Glomerular visceral epithelial cell (primary cell): ENCODE measurements around the gene RBMS1.

ENCODE experiments used
- DNase-seq: peaks from one replicate; pipeline ENCODE4 v3.0.0-alpha.2; 2016; ENCODE audit errors: extremely low spot score

Gene RBMS1

DNA sequence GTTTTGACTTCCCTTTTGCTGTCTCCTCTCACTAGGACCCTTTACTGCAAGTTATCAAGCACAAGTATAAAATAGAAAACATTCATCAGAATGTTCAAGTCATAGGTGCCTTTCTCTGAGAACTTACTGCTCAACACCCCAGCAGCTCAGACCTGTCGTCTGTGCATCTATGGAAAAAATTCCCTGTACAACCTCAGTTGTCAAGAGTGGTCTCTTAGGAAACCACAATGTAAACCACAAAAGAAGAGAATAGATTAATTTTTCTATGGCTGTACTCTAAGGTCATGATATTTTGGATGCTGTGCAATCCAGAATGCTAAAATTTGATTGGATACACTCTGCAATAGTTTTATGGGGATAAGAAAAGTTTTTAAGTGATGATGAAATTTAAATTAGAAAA, 84.1 kb downstream of the RBMS1 start:
- DNase-seq = no peak

- no peak for DNase-seq
Observed at GRCh38 chr2:160408959-160409291, 84.7 kb downstream of the RBMS1 start.

DNA sequence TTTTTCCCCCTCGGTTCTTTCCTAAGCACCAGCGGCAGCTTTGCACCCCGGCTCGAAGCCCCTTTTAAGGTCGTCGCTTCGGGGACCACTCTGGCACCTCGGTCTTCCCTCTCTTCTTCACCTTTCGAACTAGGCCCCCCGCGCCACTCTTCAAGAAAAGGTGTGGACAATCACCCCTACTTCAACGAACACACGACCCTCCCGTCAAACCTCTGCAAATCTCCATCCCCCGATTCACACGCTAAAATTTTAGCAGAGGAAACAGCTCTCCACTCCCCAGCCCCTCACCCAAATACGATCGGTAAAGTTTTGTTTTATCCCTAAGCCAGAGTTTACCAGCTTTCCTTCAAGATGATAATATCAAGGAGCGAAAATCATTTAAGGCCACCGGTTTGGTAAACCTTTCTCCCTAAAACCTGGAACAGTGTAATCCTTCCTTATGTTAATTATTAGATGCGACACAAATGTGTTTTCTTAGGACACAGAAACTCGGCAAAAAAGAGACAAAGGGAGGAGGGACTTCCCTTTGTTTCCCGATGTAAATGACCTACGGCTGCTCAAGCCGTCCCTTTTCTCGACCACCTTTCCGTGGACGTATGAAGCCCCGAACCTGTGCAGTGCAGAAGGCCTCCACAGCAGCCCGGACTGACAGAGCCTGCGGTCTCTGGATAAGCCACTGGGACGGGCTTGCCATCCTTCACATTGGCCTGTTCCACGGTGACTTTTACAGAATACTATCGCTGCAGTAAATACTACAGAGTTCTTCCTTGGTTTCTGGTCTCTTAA, 85.2 kb downstream of the RBMS1 start:
- DNase-seq = no peak

DNA sequence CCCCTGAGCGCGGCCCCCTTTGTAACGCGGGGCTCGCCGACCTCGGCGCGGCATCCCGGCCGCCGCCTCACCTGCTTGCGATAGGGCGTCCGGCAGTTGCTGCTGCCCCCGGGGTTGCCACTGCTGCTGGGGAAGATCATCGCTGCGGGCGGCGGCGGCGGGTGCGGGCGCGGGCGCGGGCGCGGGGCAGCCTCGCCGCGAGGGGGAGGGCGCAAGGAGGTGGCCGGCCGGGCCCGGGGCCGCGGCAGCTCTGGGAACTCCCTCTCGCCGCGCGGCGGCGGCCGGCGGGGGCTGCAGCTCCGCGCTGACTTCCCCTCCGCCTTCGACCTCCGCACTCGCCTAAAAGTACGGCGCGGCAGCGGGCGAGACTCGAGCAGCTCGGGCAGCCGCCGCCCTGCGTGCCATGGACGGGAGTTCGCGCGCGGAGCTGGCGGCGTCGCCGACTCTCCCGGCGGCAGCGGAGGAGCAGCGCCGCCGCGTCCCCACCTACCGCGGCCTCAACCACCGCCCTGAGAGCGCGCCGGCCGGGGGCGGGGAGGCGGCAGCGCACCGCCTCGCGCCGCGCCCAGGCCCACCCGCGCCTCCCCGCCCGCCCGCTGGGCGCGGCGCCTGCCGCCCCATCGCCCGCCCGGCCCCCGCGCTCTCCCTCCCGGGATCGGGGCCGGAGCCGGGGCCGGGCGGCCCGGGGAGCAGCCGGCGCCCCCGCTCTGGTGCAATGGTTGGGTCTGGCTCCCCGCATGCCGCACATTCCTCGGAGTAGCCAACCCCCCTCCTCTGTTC, 86.0 kb downstream of the RBMS1 start:
- peak; percentile 66 for DNase-seq

DNA sequence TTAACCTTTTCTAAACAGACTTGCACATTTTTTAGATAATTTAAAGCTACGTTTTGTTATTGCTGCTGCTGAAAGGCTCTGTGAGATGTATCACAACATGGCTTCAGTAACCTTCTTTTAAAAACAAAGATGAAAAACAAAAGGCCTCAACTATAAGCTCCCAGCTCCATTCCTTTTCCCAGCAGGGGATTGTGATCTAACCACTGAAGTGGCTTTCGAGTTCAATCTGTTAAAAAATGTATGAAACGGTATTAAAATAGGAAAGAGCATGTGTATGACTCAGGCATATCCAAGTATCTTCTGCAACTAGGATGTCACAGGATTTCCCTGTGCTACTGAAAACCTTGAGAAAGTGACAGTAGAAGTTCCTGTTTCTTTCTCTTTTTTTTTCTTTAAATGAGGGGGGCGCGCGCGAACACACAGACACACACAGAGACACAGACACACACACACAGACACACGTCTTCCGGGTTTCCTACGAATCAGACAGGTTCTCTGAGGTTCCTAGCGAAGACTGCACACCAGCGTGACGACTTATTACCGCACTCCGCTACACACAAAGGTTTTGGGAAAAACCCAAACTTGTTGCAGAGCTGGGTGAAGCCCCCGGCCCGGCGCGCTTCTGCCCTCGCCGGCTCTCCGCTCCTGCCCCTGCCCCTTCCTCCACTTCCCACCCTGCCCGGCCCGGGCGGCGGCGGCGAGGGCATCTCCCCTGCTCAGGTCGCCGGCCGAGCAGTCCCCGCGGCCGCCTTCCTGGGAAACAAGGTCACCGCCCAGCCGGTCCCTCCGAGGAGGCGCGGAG, 86.8 kb downstream of the RBMS1 start:
- peak; percentile 83 for DNase-seq

GRCh38 chr2:160405077-160405867, 88.3 kb downstream of the RBMS1 start:
- no peak for DNase-seq

DNA sequence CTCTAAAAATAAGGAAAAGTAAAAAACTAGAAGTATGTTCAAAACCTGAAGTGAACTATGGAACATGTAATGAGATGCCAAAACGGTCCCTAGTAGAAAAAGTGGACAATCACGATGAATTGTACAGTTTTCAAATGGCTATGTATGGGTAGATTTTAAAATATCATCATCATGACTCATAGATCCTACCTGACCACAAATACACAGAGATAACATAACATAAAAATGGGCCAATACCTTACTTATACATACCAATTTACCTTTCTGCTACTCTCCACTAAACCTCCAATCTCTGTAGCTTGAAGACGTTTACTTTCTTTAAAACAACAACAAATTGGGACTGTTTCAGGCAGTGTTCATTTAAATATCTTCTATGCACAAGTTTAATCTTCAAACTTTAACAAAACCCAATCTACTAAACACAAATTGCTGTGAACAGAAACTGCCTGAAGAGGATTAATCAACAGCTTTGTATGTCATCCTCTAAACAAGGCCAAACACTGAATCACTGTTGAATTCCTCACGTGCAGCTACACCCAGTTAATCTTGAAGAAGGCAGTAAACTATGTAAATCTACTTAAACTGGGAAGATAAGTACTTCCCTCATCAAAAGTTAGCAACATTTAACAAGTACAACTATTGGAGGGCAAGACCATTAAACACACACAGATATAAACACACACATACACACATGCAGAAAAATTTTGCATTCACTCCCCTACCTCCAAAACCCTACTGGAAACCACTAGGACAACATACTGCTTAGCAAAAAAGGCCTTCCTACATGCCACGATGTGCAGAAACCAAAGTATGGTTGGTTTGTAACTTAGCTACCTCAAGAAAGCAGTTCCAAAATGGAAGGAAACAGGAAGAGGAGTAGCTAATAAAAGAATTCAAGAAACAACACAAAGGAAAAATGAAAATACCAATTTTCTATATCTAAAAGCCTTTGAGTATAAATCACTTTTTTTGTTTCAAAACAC, 90.3 kb downstream of the RBMS1 start:
- DNase-seq = peak; percentile 28

DNA sequence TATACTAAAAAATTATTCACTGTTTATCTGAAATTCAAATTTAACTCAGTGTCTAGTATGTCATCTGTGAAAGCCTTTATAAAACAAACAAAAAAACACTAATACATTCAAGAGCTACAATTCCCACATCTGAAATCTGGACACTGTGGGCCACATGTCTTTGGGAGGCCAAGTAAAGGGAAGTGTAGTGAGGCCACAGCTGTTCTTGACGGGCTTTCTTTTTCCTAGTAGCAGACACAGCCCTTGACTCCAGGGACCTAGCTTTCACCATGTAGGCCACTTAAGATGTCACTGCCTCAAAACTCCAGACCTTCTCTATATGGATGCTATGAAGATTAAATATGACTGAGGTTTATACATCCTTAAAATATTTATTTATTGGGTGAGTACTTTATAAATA, 91.1 kb downstream of the RBMS1 start:
- no peak for DNase-seq

GRCh38 chr2:160401895-160402294, 91.7 kb downstream of the RBMS1 start:
- DNase-seq = no peak

GRCh38 chr2:160399880-160400279, 93.7 kb downstream of the RBMS1 start:
- no peak for DNase-seq

DNA sequence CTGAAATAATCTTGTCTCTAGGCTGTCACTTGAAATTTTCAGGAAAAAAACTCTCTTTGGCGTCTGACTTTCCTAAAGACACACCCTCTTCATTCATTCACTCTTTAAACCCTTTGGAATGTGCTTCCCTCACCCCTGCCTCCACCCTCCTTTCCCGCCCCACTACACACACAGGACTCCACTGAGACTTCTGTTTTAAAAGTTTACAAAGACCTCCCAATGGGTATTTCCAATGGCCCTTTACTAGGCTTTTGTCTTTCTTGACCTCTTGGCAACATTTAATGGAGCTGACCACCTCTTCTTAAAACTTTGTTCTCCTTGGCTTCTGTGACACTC, 96.1 kb downstream of the RBMS1 start:
- peak; percentile 45 for DNase-seq

DNA sequence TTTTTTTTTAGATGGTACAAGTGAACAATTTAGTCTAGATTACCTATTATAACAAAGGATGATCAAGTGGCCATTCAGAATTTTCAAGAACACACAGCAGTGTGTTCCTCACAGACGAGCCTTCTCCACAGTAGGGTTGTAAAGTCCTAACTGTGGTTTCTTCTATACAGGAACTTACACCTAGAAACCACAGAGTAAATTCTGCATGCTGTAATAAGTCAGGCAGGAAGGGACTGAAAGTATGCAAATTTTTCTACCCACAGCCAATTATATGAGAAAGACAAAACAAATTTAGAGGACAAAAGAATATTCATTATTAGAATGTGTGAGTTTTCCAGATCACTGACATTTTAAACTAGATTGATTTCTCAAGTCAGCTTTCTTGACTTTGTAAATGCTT, 99.5 kb downstream of the RBMS1 start:
- DNase-seq = no peak

- DNase-seq = no peak
Observed at GRCh38 chr2:160392201-160392600, 101.4 kb downstream of the RBMS1 start.

DNA sequence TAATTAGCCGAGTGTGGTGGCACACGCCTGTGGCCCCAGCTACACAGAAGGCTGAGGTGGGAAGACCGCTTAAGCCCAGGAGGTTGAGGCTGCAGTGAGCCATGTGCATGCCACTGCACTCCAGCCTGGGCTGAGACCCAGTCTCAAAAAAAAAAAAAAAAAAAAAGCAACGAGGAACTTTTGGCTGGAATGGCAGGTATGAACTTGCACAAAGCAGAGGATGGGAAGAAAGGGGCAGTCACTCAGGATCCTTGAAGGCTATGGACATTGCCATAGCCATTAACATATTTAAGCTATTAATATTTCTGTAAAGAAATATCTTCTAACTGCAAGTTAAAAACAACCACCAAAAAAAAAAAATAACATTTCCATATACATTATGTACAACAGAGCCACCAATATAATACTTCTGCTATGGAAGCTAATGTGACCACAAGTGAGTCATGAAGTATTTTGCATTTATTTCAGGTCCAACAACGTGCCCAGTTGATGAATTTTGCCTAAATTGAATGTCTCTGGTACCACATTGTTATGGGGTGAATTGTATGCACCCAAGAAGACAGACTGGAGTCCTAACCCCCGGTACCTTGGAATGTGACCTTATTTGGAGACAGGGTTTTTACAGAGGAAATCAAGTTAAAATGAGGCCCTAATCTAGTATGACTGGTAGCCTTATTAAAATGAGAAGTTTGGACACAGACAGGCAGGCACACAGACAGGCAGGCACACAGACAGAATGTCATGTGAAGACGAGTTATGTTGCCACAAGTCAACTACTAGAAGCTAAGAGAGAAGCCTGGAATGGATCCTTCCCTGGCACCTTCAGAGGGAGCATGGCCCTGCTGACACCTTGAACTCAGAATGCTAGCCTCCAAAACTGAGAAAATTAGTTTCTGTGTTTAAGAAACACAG, 102.8 kb downstream of the RBMS1 start:
- peak; percentile 51 for DNase-seq

- DNase-seq = no peak
Observed at GRCh38 chr2:160389875-160390274, 103.7 kb downstream of the RBMS1 start.

- DNase-seq = no peak
Observed at GRCh38 chr2:160388464-160389263, 104.9 kb downstream of the RBMS1 start.

DNA sequence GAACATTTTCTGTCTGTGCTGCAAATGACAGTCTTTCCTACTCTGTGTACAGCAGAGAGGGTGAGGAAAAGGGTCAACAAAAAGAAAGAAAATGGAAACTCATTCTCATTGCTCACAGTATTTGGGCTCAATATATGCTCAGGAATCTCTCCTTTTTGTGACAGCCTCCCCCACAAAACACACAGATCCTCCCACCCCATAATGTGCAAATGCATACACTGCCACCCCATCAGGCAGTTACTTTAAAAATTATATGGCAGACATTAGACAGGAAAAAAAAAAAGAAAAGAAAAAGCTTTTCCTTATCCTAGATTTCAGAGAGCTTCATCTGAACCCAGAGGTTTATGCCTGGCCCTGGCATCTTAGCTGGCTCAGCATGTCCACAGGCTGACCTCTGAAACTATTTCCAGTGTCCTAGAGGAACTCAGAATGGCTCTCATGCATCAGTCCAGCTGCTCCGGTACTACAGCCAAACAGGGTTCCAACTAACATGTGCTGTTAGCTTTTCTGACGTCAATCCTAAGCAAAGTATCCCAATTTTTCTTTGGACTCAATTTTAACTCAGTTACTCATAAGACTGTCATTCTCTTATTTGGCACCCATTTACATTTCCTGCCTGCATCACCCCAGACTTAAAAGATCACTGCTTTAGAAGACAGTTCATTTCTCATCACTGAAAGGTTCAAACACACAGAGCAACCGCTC, 105.9 kb downstream of the RBMS1 start:
- DNase-seq = peak; percentile 50

- no peak for DNase-seq
Observed at GRCh38 chr2:160384791-160385190, 108.8 kb downstream of the RBMS1 start.
